EL (cell line): ENCODE measurements around the gene GJA3.

Experiments
- DNase-seq: peaks from one replicate; pipeline ENCODE4 v3.0.0-alpha.2; 2016

Gene GJA3

GRCh38 chr13:20126541-20127261 is 34.2 kb downstream of the GJA3 start:
- no peak for DNase-seq

- DNase-seq, result no peak
Observed at GRCh38 chr13:20125783-20126165, 35.1 kb downstream of the GJA3 start.

- peak; percentile 65 for DNase-seq
Observed at GRCh38 chr13:20125129-20125782, 35.6 kb downstream of the GJA3 start.

GRCh38 chr13:20124303-20124702 is 36.5 kb downstream of the GJA3 start:
- no peak for DNase-seq

- no peak for DNase-seq
Observed at GRCh38 chr13:20121159-20121525, 39.7 kb downstream of the GJA3 start.

GRCh38 chr13:20119960-20120359 is 40.9 kb downstream of the GJA3 start:
- no peak for DNase-seq

GRCh38 chr13:20118268-20119140 is 42.3 kb downstream of the GJA3 start:
- peak; percentile 47 for DNase-seq

GRCh38 chr13:20116213-20116612 is 44.6 kb downstream of the GJA3 start:
- DNase-seq, result no peak

GRCh38 chr13:20114066-20114610 is 46.7 kb downstream of the GJA3 start:
- no peak for DNase-seq

- DNase-seq, result no peak
Observed at GRCh38 chr13:20109037-20109436, 51.8 kb downstream of the GJA3 start.

GRCh38 chr13:20106742-20107141 is 54.1 kb downstream of the GJA3 start:
- DNase-seq, result no peak

GRCh38 chr13:20105161-20105689 is 55.6 kb downstream of the GJA3 start:
- no peak for DNase-seq

GRCh38 chr13:20102525-20103180 is 58.2 kb downstream of the GJA3 start:
- DNase-seq, result no peak

GRCh38 chr13:20101467-20102316 is 59.2 kb downstream of the GJA3 start:
- no peak for DNase-seq

- no peak for DNase-seq
Observed at GRCh38 chr13:20099319-20099718, 61.5 kb downstream of the GJA3 start.

- no peak for DNase-seq
Observed at GRCh38 chr13:20093951-20094350, 66.9 kb downstream of the GJA3 start.

GRCh38 chr13:20090349-20090748 is 70.5 kb downstream of the GJA3 start:
- DNase-seq, result no peak
